ENCODE data around the gene PCDH15.

The PCDH15 gene

DNA sequence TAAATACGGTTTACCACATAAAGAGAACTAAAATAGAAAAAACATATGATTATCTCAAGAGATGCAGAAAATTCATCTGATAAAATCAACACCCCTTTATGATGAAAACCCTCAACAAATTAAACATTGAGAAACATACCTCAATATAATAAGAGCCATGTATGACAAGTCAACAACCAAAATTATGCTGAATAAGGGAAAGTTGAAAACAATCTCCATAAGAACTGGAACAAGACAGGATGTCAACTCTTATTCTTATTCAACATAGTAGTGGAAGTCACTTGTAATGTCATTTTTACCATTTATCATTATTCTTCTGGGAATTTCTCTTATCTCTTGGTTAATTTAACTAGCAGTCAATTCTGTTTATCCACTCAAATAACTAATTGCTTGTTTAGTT is 79.0 kb downstream of the PCDH15 start:
- Histone ChIP-seq H3K27me3 (ENCODE audit: insufficient read depth, low read length, poor library complexity, severe bottlenecking) (no peaks in the 10 kb centered on the region), H3K9me2 (replicated peaks; ENCODE audit: low read depth, low read length) (no peaks in the 10 kb centered on the region), H3K4me2 (ENCODE audit: low read depth, low read length, poor library complexity, severe bottlenecking) (no peak overlapping the region), H2AFZ (ENCODE audit: low read length) (no peak overlapping the region), H3K4me3 (ENCODE audit: low read length, poor library complexity, severe bottlenecking) (no peak overlapping the region), H3K4me1 (ENCODE audit: insufficient read depth, low read length, poor library complexity, severe bottlenecking) (no peaks in the 10 kb centered on the region), H4K20me1 (ENCODE audit: insufficient read depth, low read length, poor library complexity, severe bottlenecking) (no peaks in the 10 kb centered on the region), H3K36me3 (ENCODE audit: insufficient read depth, low read length) (no peaks in the 10 kb centered on the region), H3K9me3 (ENCODE audit: insufficient read depth, low read depth, low read length) (0 out of 2 replicates have a peak, but pooled peaks cover 2% of the 10 kb centered on the region), H3K79me2 (ENCODE audit: insufficient read depth, low read length) (no peaks in the 10 kb centered on the region), H3K9ac (ENCODE audit: low read depth, low read length, poor library complexity, severe bottlenecking) (no peak overlapping the region), H3F3A (ENCODE audit: low read depth) (no peaks in the 10 kb centered on the region)
- TF ChIP-seq EZH2phosphoT487 (IDR thresholded peaks at IDR 0.05; ENCODE audit: borderline replicate concordance): no peak
- TF ChIP-seq, protein P1, sequence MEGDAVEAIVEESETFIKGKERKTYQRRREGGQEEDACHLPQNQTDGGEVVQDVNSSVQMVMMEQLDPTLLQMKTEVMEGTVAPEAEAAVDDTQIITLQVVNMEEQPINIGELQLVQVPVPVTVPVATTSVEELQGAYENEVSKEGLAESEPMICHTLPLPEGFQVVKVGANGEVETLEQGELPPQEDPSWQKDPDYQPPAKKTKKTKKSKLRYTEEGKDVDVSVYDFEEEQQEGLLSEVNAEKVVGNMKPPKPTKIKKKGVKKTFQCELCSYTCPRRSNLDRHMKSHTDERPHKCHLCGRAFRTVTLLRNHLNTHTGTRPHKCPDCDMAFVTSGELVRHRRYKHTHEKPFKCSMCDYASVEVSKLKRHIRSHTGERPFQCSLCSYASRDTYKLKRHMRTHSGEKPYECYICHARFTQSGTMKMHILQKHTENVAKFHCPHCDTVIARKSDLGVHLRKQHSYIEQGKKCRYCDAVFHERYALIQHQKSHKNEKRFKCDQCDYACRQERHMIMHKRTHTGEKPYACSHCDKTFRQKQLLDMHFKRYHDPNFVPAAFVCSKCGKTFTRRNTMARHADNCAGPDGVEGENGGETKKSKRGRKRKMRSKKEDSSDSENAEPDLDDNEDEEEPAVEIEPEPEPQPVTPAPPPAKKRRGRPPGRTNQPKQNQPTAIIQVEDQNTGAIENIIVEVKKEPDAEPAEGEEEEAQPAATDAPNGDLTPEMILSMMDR (conservative IDR thresholded peaks at IDR 0.05; ENCODE audit: low read length): no peak

DNA sequence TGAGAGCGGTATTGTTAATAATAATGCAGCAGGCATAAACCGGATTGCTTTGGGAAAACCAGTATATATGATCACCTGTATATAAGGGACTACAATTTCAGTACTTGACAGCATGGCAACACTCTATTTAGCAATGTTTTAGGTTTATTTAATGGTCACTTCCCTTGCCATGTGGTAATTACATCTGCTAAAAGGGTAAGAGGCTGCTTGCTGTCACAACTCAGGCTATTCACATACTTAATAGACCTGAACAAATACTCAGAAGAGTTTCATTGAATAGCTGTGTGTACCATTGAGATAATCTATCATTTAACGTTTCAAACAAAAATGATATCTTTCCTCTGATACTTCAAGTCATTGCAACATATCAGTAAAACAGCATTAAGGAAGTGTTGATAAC is 90.1 kb downstream of the PCDH15 start:
- no peaks in the 10 kb centered on the region for H3K79me2 ChIP-seq (ENCODE audit: insufficient read depth, low read length)
- H4K20me1 ChIP-seq (ENCODE audit: insufficient read depth, low read length, poor library complexity, severe bottlenecking): no peaks in the 10 kb centered on the region
- no peaks in the 10 kb centered on the region for H3K9me3 ChIP-seq (ENCODE audit: insufficient read depth, low read depth, low read length)
- no peak overlapping the region for H3K4me3 ChIP-seq (ENCODE audit: low read length, poor library complexity, severe bottlenecking)
- no peaks in the 10 kb centered on the region for H3K36me3 ChIP-seq (ENCODE audit: insufficient read depth, low read length)
- H3K9ac ChIP-seq (ENCODE audit: low read depth, low read length, poor library complexity, severe bottlenecking): no peak overlapping the region
- no peaks in the 10 kb centered on the region for H3K4me1 ChIP-seq (ENCODE audit: insufficient read depth, low read length, poor library complexity, severe bottlenecking)
- no peaks in the 10 kb centered on the region for H3F3A ChIP-seq (ENCODE audit: low read depth)
- no peaks in the 10 kb centered on the region for H3K27me3 ChIP-seq (ENCODE audit: insufficient read depth, low read length, poor library complexity, severe bottlenecking)
- H3K9me2 ChIP-seq (replicated peaks; ENCODE audit: low read depth, low read length): no peaks in the 10 kb centered on the region
- H2AFZ ChIP-seq (ENCODE audit: low read length): no peak overlapping the region
- no peak overlapping the region for H3K4me2 ChIP-seq (ENCODE audit: low read depth, low read length, poor library complexity, severe bottlenecking)
- TF ChIP-seq EZH2phosphoT487 (IDR thresholded peaks at IDR 0.05; ENCODE audit: borderline replicate concordance): no peak
- TF ChIP-seq, protein P1 (conservative IDR thresholded peaks at IDR 0.05; ENCODE audit: low read length): no peak

DNA sequence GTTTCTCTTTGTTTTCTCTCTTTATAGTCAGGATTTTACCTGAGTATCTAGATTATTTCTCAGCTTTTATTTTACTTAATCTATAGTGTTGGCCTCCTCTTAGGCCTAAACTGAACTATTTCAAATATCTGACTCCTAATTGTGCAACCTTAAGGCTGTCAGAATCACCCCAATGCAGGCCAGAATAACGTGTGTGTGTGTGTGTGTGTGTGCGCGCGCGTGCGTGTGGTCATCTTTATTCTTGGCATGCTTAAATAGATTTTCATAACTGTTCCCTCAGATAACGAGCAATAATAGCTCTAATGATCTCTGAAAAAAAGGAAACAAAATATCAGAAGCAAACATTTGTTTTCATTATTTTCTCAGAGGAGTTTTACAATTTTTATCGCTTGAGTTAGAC is 92.4 kb downstream of the PCDH15 start:
- Histone ChIP-seq H3K79me2 (ENCODE audit: insufficient read depth, low read length) (no peaks in the 10 kb centered on the region), H3F3A (ENCODE audit: low read depth) (no peaks in the 10 kb centered on the region), H3K4me2 (ENCODE audit: low read depth, low read length, poor library complexity, severe bottlenecking) (no peak overlapping the region), H3K27me3 (ENCODE audit: insufficient read depth, low read length, poor library complexity, severe bottlenecking) (no peaks in the 10 kb centered on the region), H3K9me2 (replicated peaks; ENCODE audit: low read depth, low read length) (no peaks in the 10 kb centered on the region), H3K9ac (ENCODE audit: low read depth, low read length, poor library complexity, severe bottlenecking) (no peak overlapping the region), H3K4me3 (ENCODE audit: low read length, poor library complexity, severe bottlenecking) (no peak overlapping the region), H3K9me3 (ENCODE audit: insufficient read depth, low read depth, low read length) (no peaks in the 10 kb centered on the region), H3K4me1 (ENCODE audit: insufficient read depth, low read length, poor library complexity, severe bottlenecking) (no peaks in the 10 kb centered on the region), H3K36me3 (ENCODE audit: insufficient read depth, low read length) (no peaks in the 10 kb centered on the region), H4K20me1 (ENCODE audit: insufficient read depth, low read length, poor library complexity, severe bottlenecking) (no peaks in the 10 kb centered on the region), H2AFZ (ENCODE audit: low read length) (no peak overlapping the region)
- TF ChIP-seq, protein P1 (conservative IDR thresholded peaks at IDR 0.05; ENCODE audit: low read length): no peak
- no peak for TF ChIP-seq EZH2phosphoT487 (IDR thresholded peaks at IDR 0.05; ENCODE audit: borderline replicate concordance)

All from Loucy (cell line).